Measurements from ENCODE around the gene MFSD8. TPM values are rescaled to one million over a fixed set of nuclear protein-coding genes. Genes with fewer than 3 reads are reported as not detected.
A peak's percentile ranks its signal among the peaks of the same experiment; 100 is the strongest.
"Not testable (repeated sequence)": the region's sequence is repeated elsewhere in the genome, so short reads cannot be mapped to it uniquely, and the experiment has no call there.

MFSD8 gene, protein sequence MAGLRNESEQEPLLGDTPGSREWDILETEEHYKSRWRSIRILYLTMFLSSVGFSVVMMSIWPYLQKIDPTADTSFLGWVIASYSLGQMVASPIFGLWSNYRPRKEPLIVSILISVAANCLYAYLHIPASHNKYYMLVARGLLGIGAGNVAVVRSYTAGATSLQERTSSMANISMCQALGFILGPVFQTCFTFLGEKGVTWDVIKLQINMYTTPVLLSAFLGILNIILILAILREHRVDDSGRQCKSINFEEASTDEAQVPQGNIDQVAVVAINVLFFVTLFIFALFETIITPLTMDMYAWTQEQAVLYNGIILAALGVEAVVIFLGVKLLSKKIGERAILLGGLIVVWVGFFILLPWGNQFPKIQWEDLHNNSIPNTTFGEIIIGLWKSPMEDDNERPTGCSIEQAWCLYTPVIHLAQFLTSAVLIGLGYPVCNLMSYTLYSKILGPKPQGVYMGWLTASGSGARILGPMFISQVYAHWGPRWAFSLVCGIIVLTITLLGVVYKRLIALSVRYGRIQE
- total RNA-seq = 10 to 100 TPM; 19.3 to 21.2 TPM

GRCh38 chr4:127965062-127965802, at the start of gene MFSD8, which contains the start of gene ABHD18:
Gene MFSD8, minus strand, starts transcription at chr4:127965173. Its CDS starts 40 bp downstream, at chr4:127965133.
Gene ABHD18, plus strand, starts transcription at chr4:127965406. Its CDS starts 17,550 bp downstream, at chr4:127982956.
- Mint-ChIP-seq H3K4me3 (peak within 1 kb of the TSS; percentile 91 to 95), H3K4me1 (ENCODE audit: low read depth) (peaks cover 40% of the 10 kb centered on the region), H3K27me3 (ENCODE audit: low read depth) (no peaks in the 10 kb centered on the region), H3K9me3 (no peaks in the 10 kb centered on the region), H3K27ac (peak within 1 kb of the TSS; percentile 79), H3K36me3 (ENCODE audit: insufficient read depth in 2 of 2) (peaks cover 4 to 5% of the 10 kb centered on the region in 2 donors)
- peak; percentile 97 for ATAC-seq (replicated peaks in 1 of 2)
- peak; percentile 99 to 100 for DNase-seq

GRCh38 chr4:128009428-128009827, 44.5 kb upstream of the MFSD8 start:
- H3K27me3 Mint-ChIP-seq (ENCODE audit: low read depth) = no peaks in the 10 kb centered on the region
- no peak overlapping the region for H3K27ac Mint-ChIP-seq
- H3K4me1 Mint-ChIP-seq (ENCODE audit: low read depth) = no peaks in the 10 kb centered on the region
- ATAC-seq (replicated peaks in 1 of 2) (no peak), DNase-seq (no peak)
- H3K36me3 Mint-ChIP-seq (ENCODE audit: insufficient read depth in 2 of 2) = peaks cover 3 to 14% of the 10 kb centered on the region in 2 donors
- no peak overlapping the region for H3K4me3 Mint-ChIP-seq
- H3K9me3 Mint-ChIP-seq = no peaks in the 10 kb centered on the region

DNA sequence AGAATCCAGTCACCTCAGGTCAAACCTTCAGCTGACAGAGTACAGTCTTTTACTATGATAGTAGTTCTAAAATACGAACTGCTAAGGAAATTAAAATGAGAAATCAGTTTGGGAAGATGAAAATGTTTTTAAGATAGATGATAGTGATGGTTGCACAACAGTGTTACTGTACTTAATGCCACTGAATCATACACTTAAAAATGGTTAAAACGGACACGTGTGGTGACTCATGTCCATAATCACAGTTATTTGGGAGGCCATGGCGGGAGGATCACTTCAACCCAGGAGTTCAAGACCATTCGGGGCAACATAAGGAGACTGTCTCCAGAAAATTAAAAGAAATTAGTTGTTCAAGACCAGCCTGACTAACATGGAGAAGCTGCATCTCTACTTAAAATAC, 41.6 kb upstream of the MFSD8 start:
- Mint-ChIP-seq H3K4me3 (no peak overlapping the region), H3K36me3 (ENCODE audit: insufficient read depth in 2 of 2) (peaks cover 2 to 13% of the 10 kb centered on the region in 2 donors), H3K27me3 (ENCODE audit: low read depth) (no peaks in the 10 kb centered on the region), H3K4me1 (ENCODE audit: low read depth) (no peaks in the 10 kb centered on the region), H3K9me3 (no peaks in the 10 kb centered on the region), H3K27ac (no peak overlapping the region)
- ATAC-seq (replicated peaks in 1 of 2) (no peak), DNase-seq (no peak)

DNA sequence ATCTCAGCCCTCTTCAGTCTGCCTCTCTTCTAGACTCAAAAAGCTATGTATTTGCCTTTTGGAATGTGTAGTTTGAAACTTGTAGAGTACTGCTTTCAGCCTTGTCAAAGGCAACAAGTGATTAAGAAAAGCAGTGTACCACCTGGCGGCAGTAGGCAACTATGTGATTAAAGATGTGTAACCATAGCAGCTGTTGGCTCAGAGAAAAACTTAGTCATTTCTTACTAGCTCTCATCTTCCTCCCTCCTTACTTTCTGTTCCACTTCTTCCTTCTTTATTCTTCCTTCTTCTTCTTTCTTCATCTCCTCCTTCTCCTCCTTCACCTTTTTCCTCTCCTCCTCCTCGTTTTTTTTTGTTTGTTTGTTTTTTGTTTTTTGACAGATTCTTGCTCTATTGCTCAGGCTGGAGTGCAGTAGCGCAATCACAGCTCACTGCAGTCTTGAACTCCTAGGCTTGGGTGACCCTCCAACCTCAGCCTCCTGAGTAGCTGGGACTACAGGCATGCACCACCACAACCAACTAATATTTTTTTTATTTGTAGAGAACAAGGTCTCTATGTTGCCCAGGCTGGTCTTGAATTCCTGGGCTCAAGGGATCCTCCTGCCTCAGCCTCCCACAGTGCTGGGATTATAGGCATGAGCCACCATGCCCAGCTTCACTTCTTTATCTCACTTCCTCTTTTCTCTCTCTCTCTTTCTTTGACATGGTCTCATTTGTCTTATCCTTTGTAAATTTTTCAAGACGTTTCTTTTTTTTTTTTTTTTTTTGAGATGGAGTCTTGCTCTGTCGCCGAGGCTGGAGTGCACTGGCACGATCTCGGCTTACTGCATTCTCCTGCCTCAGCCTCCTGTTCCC, 32.8 kb upstream of the MFSD8 start:
- ATAC-seq (replicated peaks in 1 of 2) = peak; percentile 94 to 99
- peaks cover 5 to 38% of the 10 kb centered on the region in 2 donors for H3K36me3 Mint-ChIP-seq (ENCODE audit: insufficient read depth in 2 of 2)

GRCh38 chr4:127996521-127996920, 31.5 kb upstream of the MFSD8 start:
- H3K27ac Mint-ChIP-seq; H3K4me3 Mint-ChIP-seq; H3K27me3 Mint-ChIP-seq (ENCODE audit: low read depth); H3K9me3 Mint-ChIP-seq; ATAC-seq (replicated peaks in 1 of 2); DNase-seq: not testable (repeated sequence)
- Mint-ChIP-seq H3K36me3 (ENCODE audit: insufficient read depth in 2 of 2) (peaks cover 4 to 34% of the 10 kb centered on the region in 2 donors), H3K4me1 (ENCODE audit: low read depth) (peaks cover 18% of the 10 kb centered on the region)

More for the DNA sequence above, 32.8 kb upstream of the MFSD8 start:
- peak; percentile 29 to 30 for DNase-seq
- Mint-ChIP-seq H3K4me1 (ENCODE audit: low read depth) (peaks cover 18% of the 10 kb centered on the region), H3K9me3 (peaks cover 4% of the 10 kb centered on the region in 2 donors), H3K4me3 (peak overlapping the region; percentile 30), H3K27me3 (ENCODE audit: low read depth) (no peaks in the 10 kb centered on the region), H3K27ac (peak overlapping the region; percentile 71)

- DNase-seq (no peak), ATAC-seq (replicated peaks in 1 of 2) (no peak)
- H3K27ac Mint-ChIP-seq = no peak overlapping the region
- peaks cover 4% of the 10 kb centered on the region in 2 donors for H3K9me3 Mint-ChIP-seq
- H3K27me3 Mint-ChIP-seq (ENCODE audit: low read depth) = no peaks in the 10 kb centered on the region
- H3K4me3 Mint-ChIP-seq = no peak overlapping the region
- peaks cover 18% of the 10 kb centered on the region for H3K4me1 Mint-ChIP-seq (ENCODE audit: low read depth)
- peaks cover 4 to 32% of the 10 kb centered on the region in 2 donors for H3K36me3 Mint-ChIP-seq (ENCODE audit: insufficient read depth in 2 of 2)
These were observed 30.8 kb upstream of the MFSD8 start for GRCh38 chr4:127995776-127996175.

DNA sequence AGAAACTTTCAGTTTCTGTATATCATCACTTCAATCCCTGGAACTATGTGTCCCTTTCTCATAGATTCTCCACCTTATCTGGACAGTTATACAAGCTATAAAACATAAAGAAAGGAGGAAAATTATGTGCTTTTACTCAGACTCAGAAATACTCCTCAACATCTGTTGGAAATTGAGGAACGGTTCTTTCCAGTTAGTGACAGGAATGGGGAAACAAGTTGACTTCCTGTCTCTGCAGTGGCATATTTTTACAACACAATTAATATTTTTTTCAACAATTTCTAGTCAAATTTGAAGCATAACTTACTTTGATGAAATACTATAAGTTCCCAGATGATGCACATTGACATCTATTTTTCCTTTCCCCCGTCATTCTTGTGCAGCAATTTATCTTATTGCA, 28.2 kb upstream of the MFSD8 start:
- no peaks in the 10 kb centered on the region for H3K9me3 Mint-ChIP-seq
- ATAC-seq (replicated peaks in 1 of 2) (no peak), DNase-seq (no peak)
- peaks cover 2 to 16% of the 10 kb centered on the region in 2 donors for H3K36me3 Mint-ChIP-seq (ENCODE audit: insufficient read depth in 2 of 2)
- no peaks in the 10 kb centered on the region for H3K27me3 Mint-ChIP-seq (ENCODE audit: low read depth)
- peaks cover 16% of the 10 kb centered on the region for H3K4me1 Mint-ChIP-seq (ENCODE audit: low read depth)
- no peak overlapping the region for H3K4me3 Mint-ChIP-seq
- H3K27ac Mint-ChIP-seq = no peak overlapping the region

DNA sequence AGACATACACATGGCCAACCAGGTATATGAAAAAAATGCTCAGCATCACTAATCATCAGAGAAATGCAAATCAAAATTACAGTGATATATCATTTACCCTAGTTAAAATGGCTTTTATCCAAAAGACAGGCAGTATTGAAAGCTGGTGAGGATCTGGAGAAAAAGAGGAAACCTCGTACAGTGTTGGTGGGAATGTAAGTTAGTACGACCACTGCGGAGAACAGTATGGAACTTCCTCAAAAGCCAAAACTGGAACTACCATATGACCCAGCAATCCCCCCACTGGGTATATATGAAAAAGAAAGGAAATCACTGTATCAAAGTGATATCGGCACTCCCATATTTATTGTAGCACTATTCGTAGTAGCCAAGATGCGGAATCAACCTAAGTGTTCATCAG, 23.7 kb upstream of the MFSD8 start:
- ATAC-seq (replicated peaks in 1 of 2) (no peak), DNase-seq (no peak)
- peaks cover 4 to 7% of the 10 kb centered on the region in 2 donors for H3K36me3 Mint-ChIP-seq (ENCODE audit: insufficient read depth in 2 of 2)
- no peaks in the 10 kb centered on the region for H3K9me3 Mint-ChIP-seq
- no peak overlapping the region for H3K27ac Mint-ChIP-seq
- H3K4me1 Mint-ChIP-seq (ENCODE audit: low read depth) = no peaks in the 10 kb centered on the region
- no peaks in the 10 kb centered on the region for H3K27me3 Mint-ChIP-seq (ENCODE audit: low read depth)
- H3K4me3 Mint-ChIP-seq = no peak overlapping the region

DNA sequence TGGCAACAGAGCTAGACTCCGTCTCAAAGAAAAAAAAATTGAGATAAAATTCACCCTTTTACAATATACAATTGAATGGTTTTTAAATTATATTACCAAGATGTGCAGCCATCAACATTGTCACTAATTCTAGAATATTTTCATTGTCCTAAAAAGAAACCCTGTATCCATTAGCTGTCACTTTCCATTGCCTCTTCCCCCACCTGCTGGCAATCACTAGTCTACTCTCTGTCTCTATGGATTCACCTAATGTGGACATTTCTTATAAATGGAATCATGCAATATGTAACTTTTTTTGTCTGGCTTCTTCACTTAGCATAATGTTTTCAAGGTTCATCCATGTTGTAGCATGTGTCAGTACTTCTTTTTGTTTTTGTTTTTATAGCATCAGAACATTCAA, 21.0 kb upstream of the MFSD8 start:
- ATAC-seq (replicated peaks in 1 of 2) (no peak), DNase-seq (no peak)

DNA sequence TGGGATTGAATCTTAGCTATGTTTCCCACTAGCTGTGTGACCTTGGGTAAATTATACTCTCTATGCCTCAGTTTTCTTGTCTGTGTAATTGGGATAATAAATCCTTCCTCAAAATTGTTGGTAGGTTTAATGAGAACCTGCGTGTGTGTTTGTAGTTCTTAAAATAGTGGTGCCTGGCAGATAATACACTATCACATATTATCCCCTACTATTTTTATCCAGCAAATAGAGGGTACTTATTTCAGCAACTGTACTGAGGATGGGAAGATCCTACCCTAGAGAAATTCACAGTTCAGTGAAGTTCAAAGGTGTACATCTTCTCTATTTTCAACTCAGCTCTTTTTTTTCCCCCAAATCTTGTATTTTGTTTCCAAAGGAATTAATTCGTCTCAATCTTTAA, 17.5 kb upstream of the MFSD8 start:
- no peak for DNase-seq
- H3K9me3 Mint-ChIP-seq = no peaks in the 10 kb centered on the region
- ATAC-seq (replicated peaks in 1 of 2) = no peak
- H3K4me1 Mint-ChIP-seq (ENCODE audit: low read depth) = no peaks in the 10 kb centered on the region
- no peaks in the 10 kb centered on the region for H3K27me3 Mint-ChIP-seq (ENCODE audit: low read depth)
- no peak overlapping the region for H3K4me3 Mint-ChIP-seq
- H3K36me3 Mint-ChIP-seq (ENCODE audit: insufficient read depth in 2 of 2) = peaks cover 2 to 11% of the 10 kb centered on the region in 2 donors
- no peak overlapping the region for H3K27ac Mint-ChIP-seq

More for the DNA sequence above, 21.0 kb upstream of the MFSD8 start:
- Mint-ChIP-seq H3K9me3 (no peaks in the 10 kb centered on the region), H3K27ac (no peak overlapping the region), H3K4me1 (ENCODE audit: low read depth) (no peaks in the 10 kb centered on the region), H3K36me3 (ENCODE audit: insufficient read depth in 2 of 2) (peaks cover 4% of the 10 kb centered on the region in 2 donors), H3K4me3 (no peak overlapping the region), H3K27me3 (ENCODE audit: low read depth) (no peaks in the 10 kb centered on the region)

DNA sequence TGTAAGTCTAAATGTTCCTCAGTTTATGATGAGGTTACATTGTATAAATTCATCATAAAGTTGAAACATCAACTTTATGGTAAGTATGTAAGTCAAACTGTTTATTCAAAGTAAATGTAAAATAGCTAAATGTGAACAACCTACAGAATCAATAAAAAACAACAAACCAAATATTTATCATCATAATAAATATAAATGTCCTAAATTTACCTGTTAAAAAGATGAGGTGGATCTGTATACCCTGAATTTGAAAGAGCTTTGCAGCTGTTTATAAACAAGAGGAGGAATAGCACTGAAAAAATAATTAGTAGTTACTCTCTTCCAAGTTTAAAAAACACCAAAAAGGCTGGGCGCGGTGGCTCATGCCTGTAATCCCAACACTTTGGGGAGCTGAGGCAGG, 14.0 kb upstream of the MFSD8 start:
- Mint-ChIP-seq H3K4me3 (no peak overlapping the region), H3K27me3 (ENCODE audit: low read depth) (no peaks in the 10 kb centered on the region), H3K4me1 (ENCODE audit: low read depth) (peaks cover 11% of the 10 kb centered on the region), H3K9me3 (no peaks in the 10 kb centered on the region), H3K27ac (no peak overlapping the region), H3K36me3 (ENCODE audit: insufficient read depth in 2 of 2) (peaks cover 2 to 12% of the 10 kb centered on the region in 2 donors)
- DNase-seq (no peak), ATAC-seq (replicated peaks in 1 of 2) (no peak)

DNA sequence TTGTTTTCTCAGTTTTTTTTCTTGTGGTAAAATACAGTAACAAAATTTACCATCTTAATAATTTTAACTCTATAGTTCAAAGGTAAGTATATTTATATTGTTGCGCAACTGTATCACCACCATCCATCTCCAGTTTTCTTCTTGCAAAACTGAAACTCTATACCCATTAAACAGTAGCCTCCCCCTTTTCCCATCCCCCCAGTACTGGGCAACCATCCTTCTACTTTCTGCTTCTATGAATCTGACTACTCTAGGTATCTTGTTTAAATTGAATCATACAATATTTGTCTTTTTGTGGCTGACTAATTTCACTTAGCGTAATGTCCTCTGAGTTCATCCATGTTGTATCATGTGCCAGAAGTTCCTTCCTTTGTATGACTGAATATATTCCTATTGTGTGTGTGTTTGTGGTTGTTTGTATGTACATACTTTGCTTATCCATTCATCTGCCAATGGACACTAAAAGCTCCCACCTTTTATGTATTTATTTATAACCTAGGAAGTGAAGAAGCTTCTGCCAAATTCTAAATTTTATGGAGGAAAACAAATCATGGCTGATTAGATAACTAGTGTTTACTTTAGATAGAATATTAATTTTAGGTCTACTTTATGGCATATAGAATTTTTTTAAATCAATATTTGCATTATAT, 10.3 kb upstream of the MFSD8 start:
- Mint-ChIP-seq H3K27ac (peak overlapping the region; percentile 68), H3K4me1 (ENCODE audit: low read depth) (peaks cover 11% of the 10 kb centered on the region), H3K4me3 (no peak overlapping the region), H3K36me3 (ENCODE audit: insufficient read depth in 2 of 2) (peaks cover 2 to 20% of the 10 kb centered on the region in 2 donors), H3K9me3 (no peaks in the 10 kb centered on the region), H3K27me3 (ENCODE audit: low read depth) (no peaks in the 10 kb centered on the region)
- ATAC-seq (replicated peaks in 1 of 2) (peak in 1 of 2 donors; percentile 33), DNase-seq (no peak)

Data from activated T-cell treated with anti-CD3 and anti-CD28 coated beads, Interleukin-2, amount 50 U/mL, for 72 hours (primary cell).